NCI-H146 treated with DMSO at 0.1 percent for 48 hours (cell line): ENCODE measurements around the gene GBP7.
"Not testable (repeated sequence)": the region's sequence is repeated elsewhere in the genome, so short reads cannot be mapped to it uniquely, and the experiment has no call there.

Source experiments
- DNase-seq: peaks from one replicate; lab custom pipeline; 2025; ENCODE audit not compliant: unreplicated experiment; lab: John Stamatoyannopoulos, UW

The GBP7 gene

GRCh38 chr1:89171067-89171438 lies 4.8 kb downstream of the GBP7 start:
- no peak for DNase-seq

GRCh38 chr1:89170170-89171066 lies 5.4 kb downstream of the GBP7 start:
- no peak for DNase-seq

DNA sequence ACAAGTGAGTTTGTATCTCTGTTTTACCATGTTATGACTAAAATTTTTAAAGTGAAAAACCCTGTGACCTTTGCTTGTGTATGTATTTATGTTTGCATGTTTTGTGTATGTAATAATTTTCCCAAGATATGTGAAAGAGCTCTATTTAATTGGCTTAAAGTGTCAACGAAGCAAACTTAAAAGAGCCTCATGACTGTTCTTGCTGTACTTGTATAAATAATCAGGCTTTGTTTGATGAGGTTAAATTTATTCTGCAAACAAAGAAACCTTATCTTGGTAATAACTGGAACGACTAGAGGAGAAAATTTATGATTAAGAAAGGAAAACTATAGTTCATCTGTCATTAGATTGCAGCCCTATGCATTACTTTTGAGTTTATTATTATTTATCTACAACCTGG lies 6.6 kb downstream of the GBP7 start:
- no peak for DNase-seq

DNA sequence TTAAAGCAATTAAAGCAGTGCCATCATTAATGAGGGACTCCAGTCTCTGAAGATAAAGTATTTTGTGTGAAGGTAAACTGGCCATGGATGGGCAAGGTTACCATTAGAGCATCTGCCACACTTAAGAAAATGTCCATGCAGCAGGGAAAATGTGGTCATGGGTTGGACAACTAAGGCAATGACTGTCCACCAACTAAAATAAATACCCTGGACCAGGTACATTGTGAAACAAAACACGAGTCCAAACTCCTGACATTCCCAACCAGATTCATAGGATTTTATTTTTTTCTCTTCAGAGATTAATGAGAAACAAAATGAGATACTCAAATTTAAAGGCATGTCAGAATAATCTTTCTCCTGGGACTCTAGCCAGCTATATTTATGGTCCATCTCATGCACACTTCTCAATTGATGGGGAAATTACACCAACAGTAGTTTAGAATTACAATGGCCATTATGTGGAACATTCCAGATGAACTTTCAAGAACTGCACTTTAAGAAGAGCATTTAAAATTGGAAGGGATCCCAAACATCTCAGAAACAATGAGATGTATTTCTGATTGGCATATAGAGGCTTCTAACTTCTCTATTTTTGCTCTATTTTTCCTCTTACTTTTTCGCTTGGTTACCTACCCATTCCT lies 8.1 kb downstream of the GBP7 start:
- no peak for DNase-seq

GRCh38 chr1:89166705-89167104 lies 9.1 kb downstream of the GBP7 start:
- DNase-seq = no peak

DNA sequence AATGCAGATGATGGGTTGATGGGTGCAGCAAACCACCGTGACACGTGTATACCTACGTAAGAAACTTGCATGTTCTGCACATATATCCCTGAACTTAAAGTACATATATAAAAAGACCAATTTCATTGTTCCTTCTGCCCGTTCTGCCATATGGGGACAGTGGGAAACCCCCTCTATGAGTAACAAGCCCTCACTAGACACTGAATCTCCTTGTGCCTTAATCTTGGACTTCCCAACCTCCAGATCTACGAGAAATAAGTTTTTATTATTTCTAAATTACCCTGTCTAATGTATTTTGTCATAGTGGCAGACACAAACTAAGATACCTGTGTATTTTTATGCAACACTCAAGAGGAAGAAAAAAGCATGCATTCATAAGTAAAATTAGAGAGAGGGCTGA lies 10.0 kb downstream of the GBP7 start:
- DNase-seq = no peak

DNA sequence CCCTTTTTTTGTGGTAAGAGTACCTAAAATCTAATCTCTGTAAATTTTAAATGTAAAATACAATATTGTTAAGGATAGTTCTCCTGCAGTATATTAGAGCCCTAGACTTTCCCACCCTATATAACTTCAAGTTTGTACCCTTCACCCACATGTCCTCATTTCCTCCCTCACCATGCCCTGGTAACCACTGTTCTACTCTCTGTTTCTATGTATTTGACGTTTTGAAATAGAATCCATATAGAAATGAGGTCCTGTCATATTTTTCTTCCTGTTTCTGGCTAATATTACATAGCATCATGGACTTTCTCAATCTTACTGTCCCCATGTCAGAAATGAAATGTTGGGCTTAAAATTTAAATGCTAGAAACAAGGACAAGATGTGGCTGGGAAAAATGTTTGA lies 24.8 kb downstream of the GBP7 start:
- DNase-seq = no peak

DNA sequence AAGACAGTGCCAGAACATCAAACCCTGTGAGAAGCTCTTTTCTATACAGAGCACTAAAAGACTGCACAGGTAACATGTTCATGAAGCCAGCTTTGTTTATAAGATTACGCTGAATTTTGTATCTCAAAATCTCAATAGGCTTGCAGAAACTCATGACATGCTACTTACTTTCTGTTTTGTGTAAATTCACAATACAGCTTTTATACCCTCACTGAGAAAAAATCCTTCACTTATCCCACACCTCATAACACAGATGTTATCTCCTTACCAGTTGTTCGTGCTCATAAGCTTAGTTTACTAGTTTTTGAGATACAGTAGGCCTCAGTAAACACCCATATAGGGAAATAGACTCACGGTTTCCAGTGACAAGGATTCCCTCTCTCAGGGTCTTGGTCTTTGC lies 25.8 kb downstream of the GBP7 start:
- DNase-seq = no peak

DNA sequence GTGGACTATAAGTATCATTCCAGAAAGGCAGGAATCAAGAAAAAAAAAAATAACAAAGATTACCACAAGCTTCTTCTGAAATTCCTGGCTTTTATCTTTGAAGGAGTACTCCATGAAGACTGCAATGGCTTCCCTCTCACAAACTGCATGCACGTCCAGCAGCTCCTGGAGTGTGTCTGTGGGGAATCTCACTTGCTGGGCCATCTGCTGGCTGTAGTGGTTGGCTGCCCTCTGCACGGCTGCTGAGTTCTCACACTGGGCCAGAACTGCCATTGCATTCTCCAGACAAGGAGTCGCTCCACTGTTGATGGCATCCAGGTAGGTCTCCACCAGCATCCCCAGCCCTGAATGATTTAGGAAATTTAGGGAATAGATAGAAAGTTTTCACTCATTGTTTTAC lies 26.6 kb downstream of the GBP7 start:
- no peak for DNase-seq

- no peak for DNase-seq
These were observed 27.8 kb downstream of the GBP7 start for GRCh38 chr1:89147678-89148658.

DNA sequence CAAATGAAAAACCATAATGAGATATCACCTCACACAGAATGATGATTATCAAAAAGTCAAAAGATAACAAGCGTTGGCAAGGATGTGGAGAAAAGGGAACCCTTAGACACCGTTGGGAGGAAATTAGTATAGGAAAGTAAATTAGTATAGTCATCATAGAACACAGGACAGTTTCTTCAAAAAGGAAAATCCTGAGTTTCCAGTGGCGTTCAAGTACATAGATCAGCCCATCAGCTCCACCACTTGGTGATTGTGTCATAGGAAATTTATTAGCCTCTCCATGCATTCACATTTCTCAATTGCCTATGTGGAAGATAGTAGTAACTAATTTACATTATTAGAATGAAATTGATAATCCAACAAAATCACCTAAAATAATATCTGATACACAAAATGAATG lies 29.1 kb downstream of the GBP7 start:
- DNase-seq = no peak

DNA sequence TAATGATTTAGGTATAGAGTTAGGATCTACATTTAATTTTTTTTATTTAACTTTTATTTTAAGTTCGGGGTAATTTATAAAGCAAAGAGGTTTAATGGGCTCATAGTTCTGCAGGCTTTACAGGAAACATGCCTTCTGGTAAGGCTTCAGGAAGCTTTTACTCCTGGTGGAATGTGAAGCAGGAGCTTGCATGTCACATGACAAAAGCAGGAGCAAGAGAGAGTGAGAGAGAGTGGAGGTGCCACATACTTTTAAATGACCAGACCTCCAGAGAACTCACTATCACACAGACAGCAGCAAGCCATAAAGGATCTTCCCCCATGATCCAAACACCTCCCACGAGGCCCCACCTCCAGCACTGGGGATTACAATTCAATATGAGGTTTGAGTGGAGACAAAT lies 32.3 kb downstream of the GBP7 start:
- no peak for DNase-seq

DNA sequence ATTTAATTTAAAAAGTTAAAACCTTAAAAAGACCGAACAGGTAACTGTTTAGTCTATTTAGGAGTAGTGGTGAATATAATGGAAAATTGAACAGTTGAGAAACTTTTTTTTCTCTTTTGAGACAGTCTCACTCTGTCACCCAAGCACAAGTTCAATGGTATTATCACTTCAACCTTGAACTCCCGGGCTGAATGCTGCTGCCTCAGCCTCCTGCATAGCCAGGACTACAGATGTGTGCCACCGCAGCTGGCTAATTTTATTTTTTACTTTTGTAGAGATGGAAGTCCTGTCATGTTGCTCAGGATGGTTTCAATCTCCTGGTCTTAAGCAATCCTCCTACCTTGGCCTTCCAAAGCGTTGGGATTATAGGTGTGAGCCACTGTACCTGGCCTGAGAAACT lies 33.6 kb downstream of the GBP7 start:
- DNase-seq = no peak

DNA sequence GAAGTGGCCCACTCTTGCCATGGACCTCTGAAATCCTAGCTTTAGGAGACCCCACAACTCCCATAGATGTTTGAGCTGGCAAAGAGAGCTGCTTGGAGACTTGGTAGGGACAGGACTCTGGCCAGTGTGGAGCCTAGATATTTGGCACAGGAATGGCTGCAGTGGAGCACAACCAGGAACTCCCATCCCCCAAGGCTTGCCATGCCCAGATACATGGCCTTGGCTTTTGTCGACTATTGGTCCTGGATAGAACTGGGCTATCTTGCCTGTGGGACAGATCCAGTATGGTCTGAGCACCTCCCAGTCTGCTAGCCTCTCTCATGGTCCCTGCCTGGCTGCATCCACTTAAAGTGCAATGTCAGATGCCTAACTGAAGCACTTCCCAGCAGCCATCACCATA lies 42.1 kb downstream of the GBP7 start:
- DNase-seq = no peak

DNA sequence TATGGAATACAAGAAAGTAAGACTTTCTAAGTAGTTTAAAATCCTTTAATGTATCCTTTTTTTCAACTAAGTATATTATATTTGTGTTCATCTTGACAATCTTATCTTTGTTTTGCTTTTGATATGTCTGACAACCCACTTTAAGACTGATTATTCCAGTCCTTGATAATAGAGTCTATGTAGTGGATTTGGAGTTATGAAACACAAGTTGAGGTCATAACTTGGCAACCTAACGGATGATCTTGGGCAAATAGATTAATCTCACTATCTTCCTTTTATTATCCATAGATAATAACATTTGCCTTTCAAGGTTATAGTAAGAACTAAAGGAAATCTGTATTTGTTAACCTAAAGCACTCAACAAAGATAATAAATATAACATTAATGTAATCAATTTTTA lies 45.1 kb downstream of the GBP7 start:
- no peak for DNase-seq

- no peak for DNase-seq
These were observed 45.9 kb downstream of the GBP7 start for GRCh38 chr1:89129911-89130310.

DNA sequence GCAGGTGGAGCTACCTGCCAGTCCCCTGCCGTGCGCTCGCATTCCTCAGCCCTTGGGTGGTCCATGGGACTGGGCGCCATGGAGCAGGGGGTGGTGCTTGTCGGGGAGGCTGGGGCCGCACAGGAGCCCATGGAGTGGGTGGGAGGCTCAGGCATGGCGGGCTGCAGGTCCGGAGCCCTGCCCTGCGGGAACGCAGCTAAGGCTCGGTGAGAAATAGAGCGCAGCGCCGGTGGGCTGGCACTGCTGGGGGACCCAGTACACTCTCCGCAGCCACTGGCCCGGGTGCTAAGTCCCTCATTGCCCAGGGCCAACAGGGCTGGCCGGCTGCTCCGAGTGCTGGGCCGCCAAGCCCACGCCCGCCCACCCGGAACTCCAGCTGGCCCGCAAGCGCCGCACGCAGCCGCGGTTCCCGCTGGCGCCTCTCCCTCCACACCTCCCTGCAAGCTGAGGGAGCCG lies 47.8 kb downstream of the GBP7 start:
- DNase-seq = not testable (repeated sequence)

DNA sequence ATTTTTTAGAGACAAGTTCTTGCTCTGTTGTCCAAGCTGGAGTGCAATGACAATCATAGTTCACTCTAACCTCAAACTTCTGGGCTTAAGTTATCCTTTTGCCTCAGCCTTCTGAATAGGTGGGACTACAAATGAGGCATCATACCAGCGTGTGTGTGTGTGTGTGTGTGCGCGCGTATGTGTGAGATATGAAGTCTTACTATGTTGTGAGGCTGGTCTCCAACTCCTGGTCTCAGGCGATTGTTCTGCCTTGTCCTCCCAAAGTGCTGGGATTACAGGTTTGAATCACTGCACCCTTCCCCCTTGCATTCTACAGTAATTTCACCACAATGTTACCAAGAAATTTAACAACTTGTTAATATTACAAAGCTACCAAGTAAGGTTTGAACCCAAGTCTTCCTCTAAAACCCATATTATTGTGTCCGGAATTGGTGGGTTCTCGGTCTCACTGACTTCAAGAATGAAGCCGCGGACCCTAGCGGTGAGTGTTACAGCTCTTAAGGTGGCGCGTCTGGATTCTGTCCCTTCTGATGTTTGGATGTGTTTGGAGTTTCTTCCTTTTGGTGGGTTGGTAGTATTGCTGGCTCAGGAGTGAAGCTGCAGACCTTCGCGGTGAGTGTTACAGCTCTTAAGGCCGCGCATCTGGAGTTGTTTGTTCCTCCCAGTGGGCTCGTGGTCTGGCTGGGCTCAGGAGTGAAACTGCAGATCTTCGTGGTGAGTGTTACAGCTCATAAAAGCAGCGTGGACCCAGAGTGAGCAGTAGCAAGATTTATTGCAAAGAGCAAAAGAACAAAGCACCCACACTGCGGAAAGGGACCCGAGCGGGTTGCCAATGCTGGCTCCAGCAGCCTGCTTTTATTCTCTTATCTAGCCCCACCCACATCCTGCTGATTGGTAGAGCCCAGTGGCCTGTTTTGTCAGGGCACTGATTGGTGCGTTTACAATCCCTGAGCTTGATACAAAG lies 48.9 kb downstream of the GBP7 start:
- not testable (repeated sequence) for DNase-seq

DNA sequence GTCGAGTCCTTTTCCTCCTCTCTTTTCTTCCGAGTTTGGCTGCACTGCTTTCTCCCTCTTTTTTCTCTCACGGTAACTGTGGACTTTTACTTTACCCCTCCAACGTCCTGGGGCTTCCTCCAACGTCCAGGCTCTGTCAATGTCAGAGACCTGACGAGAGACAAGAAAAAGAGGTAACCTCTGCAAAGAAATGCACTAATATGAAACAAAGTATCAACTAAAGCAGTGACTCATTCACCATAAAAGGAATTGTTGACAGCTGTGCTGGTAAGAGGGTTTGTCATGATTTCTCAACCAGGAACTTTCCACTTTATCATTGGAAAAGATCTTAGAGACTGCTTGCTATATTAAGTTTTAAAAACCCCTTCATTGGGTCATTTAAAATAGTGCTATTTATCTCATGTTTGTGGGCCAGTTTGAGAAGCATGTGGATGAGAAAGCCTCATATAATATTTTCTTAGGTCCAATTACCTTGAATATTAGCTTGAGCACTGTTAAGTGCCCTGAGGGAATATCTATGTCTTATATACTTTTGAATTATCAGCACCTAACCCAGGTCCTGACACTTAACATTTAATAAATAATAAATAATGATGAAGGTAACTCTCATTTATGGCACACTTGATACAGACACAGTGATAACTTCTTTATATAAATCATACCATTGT lies 49.8 kb downstream of the GBP7 start, which contains the start of gene GBP2:
Gene GBP2, minus strand, starts transcription at position 202 of the 668 bp plus-strand sequence. CDS start 4,148 bp downstream, outside the sequence.
- no peak for DNase-seq
